ENCODE measurements around the gene PRDM1. TPM values are rescaled to one million over a fixed set of nuclear protein-coding genes. Genes with fewer than 3 reads are reported as not detected.

PRDM1 gene
- total and polyA plus RNA-seq, 2 donors (not counting 1 experiment from before 2014, with no cell fraction given): 6.9 to 9.6 TPM

DNA sequence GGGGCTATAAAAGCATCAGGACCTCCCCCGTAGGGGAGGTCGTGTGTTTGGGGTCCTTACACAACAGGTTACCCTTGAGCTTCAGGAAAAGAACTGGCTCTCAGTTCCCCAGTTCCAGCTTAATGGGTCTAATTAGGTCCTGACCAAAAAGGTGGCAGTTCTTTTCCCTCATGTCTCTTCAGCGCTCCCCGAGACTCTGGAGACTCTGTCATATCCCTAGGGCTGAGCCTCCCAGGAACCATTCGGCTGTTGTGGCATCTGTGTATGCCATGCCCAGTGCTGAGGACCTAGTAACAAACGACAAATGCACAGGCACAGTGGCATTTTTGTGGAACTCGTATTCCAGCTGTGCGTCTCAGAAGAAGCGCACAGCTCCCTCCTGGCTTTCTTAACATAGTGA, 14.6 kb downstream of the PRDM1 start:
- Histone ChIP-seq H3K36me3 (replicated peaks in 1 of 2; ENCODE audit: control extremely low read depth in 1 of 2, control insufficient read depth in 1 of 2, extremely low read depth in 1 of 2, insufficient read depth in 2 of 2, low read length in 1 of 2) (peaks cover 0 to 6% of the 10 kb centered on the region in 2 experiments), H3K4me2 (replicated peaks; ENCODE audit: low read depth, low read length, poor library complexity, severe bottlenecking) (no peak overlapping the region), H2AFZ (ENCODE audit: insufficient read depth, low read depth, low read length, poor library complexity, severe bottlenecking) (no peak overlapping the region), H3K4me3 (ENCODE audit: control extremely low read depth in 1 of 5, extremely low read depth in 1 of 5, insufficient read depth in 1 of 5, low read depth in 2 of 5, low read length in 4 of 5) (no peak overlapping the region), H3K27ac (ENCODE audit: low read length in 2 of 2) (no peak overlapping the region), H3K9ac (ENCODE audit: low read length) (no peak overlapping the region), H3K79me2 (ENCODE audit: control insufficient read depth, insufficient read depth, low read length) (no peaks in the 10 kb centered on the region), H3K27me3 (replicated peaks in 1 of 4; ENCODE audit: control extremely low read depth in 1 of 4, control insufficient read depth in 3 of 4, insufficient read depth in 4 of 4, low read length in 3 of 4) (no peaks in the 10 kb centered on the region), H3K4me1 (ENCODE audit: control insufficient read depth in 2 of 2, insufficient read depth in 2 of 2, low read length in 2 of 2) (peaks cover 21 to 31% of the 10 kb centered on the region in 2 donors), H3K9me3 (ENCODE audit: control extremely low read depth in 1 of 3, control insufficient read depth in 2 of 3, insufficient read depth in 1 of 3, low read length in 2 of 3) (peaks cover 0 to 6% (median 0%) of the 10 kb centered on the region in 3 donors), H4K20me1 (ENCODE audit: control insufficient read depth, insufficient read depth, low read length, poor library complexity, severe bottlenecking) (no peaks in the 10 kb centered on the region)
- Mint-ChIP-seq H3K9me3 (ENCODE audit: insufficient read depth) (no peaks in the 10 kb centered on the region), H3K27me3 (no peaks in the 10 kb centered on the region), H3K4me1 (peaks cover 69% of the 10 kb centered on the region), H3K4me3 (no peak overlapping the region), H3K27ac (no peak overlapping the region)
- no peak for ATAC-seq (ENCODE audit: low read depth)
- ChIA-PET CTCF (interaction anchor here (0.9 to 2.6 kb wide), 2 partner anchors 11 to 15 kb away, joined by 3 to 13 read pairs; partner anchors contain the start of gene PRDM1), POLR2A (no interaction called here)
- no peak for DNase-seq
- 98% methylated on average over 8 of the region's 9 CpGs for WGBS (ENCODE audit: insufficient coverage)
- TF ChIP-seq, protein P1, sequence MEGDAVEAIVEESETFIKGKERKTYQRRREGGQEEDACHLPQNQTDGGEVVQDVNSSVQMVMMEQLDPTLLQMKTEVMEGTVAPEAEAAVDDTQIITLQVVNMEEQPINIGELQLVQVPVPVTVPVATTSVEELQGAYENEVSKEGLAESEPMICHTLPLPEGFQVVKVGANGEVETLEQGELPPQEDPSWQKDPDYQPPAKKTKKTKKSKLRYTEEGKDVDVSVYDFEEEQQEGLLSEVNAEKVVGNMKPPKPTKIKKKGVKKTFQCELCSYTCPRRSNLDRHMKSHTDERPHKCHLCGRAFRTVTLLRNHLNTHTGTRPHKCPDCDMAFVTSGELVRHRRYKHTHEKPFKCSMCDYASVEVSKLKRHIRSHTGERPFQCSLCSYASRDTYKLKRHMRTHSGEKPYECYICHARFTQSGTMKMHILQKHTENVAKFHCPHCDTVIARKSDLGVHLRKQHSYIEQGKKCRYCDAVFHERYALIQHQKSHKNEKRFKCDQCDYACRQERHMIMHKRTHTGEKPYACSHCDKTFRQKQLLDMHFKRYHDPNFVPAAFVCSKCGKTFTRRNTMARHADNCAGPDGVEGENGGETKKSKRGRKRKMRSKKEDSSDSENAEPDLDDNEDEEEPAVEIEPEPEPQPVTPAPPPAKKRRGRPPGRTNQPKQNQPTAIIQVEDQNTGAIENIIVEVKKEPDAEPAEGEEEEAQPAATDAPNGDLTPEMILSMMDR (IDR thresholded peaks at IDR 0.05): no peak
- TF ChIP-seq EZH2 (IDR thresholded peaks at IDR 0.05; ENCODE audit: borderline replicate concordance, insufficient read depth, low read depth, low read length, poor library complexity, severe bottlenecking): no peak
- intact Hi-C loops (cut with micrococcal nuclease): no loop called here

DNA sequence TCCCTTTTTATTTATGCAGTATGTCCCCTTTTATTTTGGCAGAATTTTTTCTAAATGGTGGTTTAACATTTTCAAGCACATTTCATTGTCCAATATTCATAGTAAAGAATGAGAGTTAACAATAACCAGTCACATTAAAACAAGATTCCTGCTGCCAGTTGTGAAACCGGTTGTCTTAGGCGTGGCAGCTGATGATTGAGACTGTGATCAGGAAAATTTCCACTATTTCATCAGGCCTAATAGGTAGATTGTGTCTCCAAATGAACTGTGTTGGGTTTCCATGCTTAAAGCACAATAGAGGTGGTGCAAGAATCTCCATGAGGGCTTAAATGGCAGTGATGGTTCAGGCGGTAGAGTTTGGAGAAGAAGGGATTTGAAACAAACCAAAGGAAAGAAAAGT, 15.3 kb downstream of the PRDM1 start:
- CTCF ChIA-PET: no interaction called here
- Histone ChIP-seq H3K27me3 (replicated peaks in 1 of 4; ENCODE audit: control extremely low read depth in 1 of 4, control insufficient read depth in 3 of 4, insufficient read depth in 4 of 4, low read length in 3 of 4) (no peaks in the 10 kb centered on the region), H3K79me2 (ENCODE audit: control insufficient read depth, insufficient read depth, low read length) (no peaks in the 10 kb centered on the region), H3K27ac (ENCODE audit: low read length in 2 of 2) (no peak overlapping the region), H3K4me1 (ENCODE audit: control insufficient read depth in 2 of 2, insufficient read depth in 2 of 2, low read length in 2 of 2) (peaks cover 21 to 31% of the 10 kb centered on the region in 2 donors), H3K4me2 (replicated peaks; ENCODE audit: low read depth, low read length, poor library complexity, severe bottlenecking) (no peak overlapping the region), H4K20me1 (ENCODE audit: control insufficient read depth, insufficient read depth, low read length, poor library complexity, severe bottlenecking) (no peaks in the 10 kb centered on the region), H3K9ac (ENCODE audit: low read length) (no peak overlapping the region), H3K9me3 (ENCODE audit: control extremely low read depth in 1 of 3, control insufficient read depth in 2 of 3, insufficient read depth in 1 of 3, low read length in 2 of 3) (peaks cover 0 to 6% (median 0%) of the 10 kb centered on the region in 3 donors), H3K4me3 (ENCODE audit: control extremely low read depth in 1 of 5, extremely low read depth in 1 of 5, insufficient read depth in 1 of 5, low read depth in 2 of 5, low read length in 4 of 5) (no peak overlapping the region), H3K36me3 (replicated peaks in 1 of 2; ENCODE audit: control extremely low read depth in 1 of 2, control insufficient read depth in 1 of 2, extremely low read depth in 1 of 2, insufficient read depth in 2 of 2, low read length in 1 of 2) (peaks cover 0 to 13% of the 10 kb centered on the region in 2 experiments), H2AFZ (ENCODE audit: insufficient read depth, low read depth, low read length, poor library complexity, severe bottlenecking) (no peak overlapping the region)
- Mint-ChIP-seq H3K27ac (no peak overlapping the region), H3K4me1 (peaks cover 66% of the 10 kb centered on the region), H3K27me3 (no peaks in the 10 kb centered on the region), H3K4me3 (no peak overlapping the region), H3K9me3 (ENCODE audit: insufficient read depth) (no peaks in the 10 kb centered on the region)
- no peak for TF ChIP-seq EZH2 (IDR thresholded peaks at IDR 0.05; ENCODE audit: borderline replicate concordance, insufficient read depth, low read depth, low read length, poor library complexity, severe bottlenecking)
- ATAC-seq (ENCODE audit: low read depth) (no peak), DNase-seq (no peak)
- intact Hi-C loops (cut with micrococcal nuclease): no loop called here
- WGBS (ENCODE audit: insufficient coverage): no CpG with 5 or more reads among the region's 3 CpGs
- POLR2A ChIA-PET: interaction anchor here (0.6 kb wide), 1 partner anchor 9 kb away, joined by 4 read pairs; no protein-coding TSS in a partner anchor
